ENCODE measurements around the gene SCTR. TPM values are rescaled to one million over a fixed set of nuclear protein-coding genes. Genes with fewer than 3 reads are reported as not detected.

The SCTR gene
- total and polyA plus RNA-seq, 2 of the 13 experiments (the other 11 are each of a cell fraction or from before 2014, with no cell fraction given), result not detected

DNA sequence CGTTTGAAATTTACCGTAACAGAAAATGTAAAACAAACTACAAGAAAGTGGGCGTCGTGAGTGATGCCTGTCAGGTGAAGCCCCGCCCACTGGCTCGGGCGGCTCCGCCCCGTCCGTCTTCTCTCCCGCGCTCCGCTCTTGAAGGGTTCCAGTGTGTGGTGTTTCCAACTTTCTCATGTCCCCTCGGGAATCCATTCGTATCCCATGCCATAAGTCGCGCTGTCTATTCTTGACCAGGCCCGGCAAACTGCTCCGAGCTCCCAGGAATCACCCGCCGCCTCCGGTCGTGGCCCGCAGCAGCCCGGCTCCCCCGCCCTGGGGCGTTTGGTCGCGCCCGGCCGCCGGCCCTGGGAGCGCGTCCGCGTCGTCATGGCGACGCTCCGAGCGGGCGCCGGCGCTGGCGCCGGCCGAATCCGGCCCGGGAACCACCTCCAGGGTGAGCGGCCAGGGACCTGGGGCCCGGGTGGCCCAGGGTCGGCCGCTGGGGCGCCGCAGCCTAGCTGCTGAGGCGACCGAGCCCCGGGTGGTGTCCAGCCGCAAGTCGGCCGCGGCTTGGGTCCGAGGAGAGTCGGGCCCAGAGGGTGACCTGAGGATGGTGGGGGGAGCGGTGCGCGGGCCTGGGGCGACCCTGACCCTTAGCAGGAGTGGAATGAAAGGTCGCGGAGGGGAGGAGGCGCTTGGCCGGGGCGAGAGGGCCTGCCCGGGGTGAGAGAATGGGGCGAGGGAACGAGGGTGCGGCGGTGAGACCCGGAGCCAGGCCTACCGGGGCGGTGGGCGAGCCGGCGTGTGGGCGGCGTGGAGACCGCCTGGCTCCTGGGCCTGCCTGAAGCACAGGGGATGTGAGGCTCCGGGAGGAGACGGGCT is 20.0 kb upstream of the SCTR start, which contains the start of gene CFAP221 (continued):
- TF ChIP-seq, protein P1, sequence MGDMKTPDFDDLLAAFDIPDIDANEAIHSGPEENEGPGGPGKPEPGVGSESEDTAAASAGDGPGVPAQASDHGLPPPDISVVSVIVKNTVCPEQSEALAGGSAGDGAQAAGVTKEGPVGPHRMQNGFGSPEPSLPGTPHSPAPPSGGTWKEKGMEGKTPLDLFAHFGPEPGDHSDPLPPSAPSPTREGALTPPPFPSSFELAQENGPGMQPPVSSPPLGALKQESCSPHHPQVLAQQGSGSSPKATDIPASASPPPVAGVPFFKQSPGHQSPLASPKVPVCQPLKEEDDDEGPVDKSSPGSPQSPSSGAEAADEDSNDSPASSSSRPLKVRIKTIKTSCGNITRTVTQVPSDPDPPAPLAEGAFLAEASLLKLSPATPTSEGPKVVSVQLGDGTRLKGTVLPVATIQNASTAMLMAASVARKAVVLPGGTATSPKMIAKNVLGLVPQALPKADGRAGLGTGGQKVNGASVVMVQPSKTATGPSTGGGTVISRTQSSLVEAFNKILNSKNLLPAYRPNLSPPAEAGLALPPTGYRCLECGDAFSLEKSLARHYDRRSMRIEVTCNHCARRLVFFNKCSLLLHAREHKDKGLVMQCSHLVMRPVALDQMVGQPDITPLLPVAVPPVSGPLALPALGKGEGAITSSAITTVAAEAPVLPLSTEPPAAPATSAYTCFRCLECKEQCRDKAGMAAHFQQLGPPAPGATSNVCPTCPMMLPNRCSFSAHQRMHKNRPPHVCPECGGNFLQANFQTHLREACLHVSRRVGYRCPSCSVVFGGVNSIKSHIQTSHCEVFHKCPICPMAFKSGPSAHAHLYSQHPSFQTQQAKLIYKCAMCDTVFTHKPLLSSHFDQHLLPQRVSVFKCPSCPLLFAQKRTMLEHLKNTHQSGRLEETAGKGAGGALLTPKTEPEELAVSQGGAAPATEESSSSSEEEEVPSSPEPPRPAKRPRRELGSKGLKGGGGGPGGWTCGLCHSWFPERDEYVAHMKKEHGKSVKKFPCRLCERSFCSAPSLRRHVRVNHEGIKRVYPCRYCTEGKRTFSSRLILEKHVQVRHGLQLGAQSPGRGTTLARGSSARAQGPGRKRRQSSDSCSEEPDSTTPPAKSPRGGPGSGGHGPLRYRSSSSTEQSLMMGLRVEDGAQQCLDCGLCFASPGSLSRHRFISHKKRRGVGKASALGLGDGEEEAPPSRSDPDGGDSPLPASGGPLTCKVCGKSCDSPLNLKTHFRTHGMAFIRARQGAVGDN (CRISPR knock-in tag; IDR thresholded peaks at IDR 0.05), result peak; percentile 72
- no peak for TF ChIP-seq ZBTB44 (CRISPR knock-in tag; IDR thresholded peaks at IDR 0.05)

GRCh38 chr2:119541476-119541875 is 17.2 kb upstream of the SCTR start:
- H4K20me1 ChIP-seq (ENCODE audit: insufficient read depth, low read length), result no peaks in the 10 kb centered on the region
- H3K4me3 ChIP-seq (replicated peaks in 1 of 3; ENCODE audit: insufficient read depth in 1 of 3, low read depth in 2 of 3, low read length in 3 of 3), result no peak overlapping the region
- intact Hi-C loops (cut with micrococcal nuclease; ENCODE audit: unreplicated experiment), result no loop called here
- H3K36me3 ChIP-seq (replicated peaks in 1 of 2; ENCODE audit: control insufficient read depth in 1 of 2, insufficient read depth in 2 of 2, low read length in 2 of 2), result no peaks in the 10 kb centered on the region
- no peak for ATAC-seq
- no peak for DNase-seq (ENCODE audit: low spot score)
- H3K9ac ChIP-seq (ENCODE audit: insufficient read depth, low read depth, low read length), result no peak overlapping the region
- H3K4me1 ChIP-seq (ENCODE audit: insufficient read depth, low read length), result peaks cover 10% of the 10 kb centered on the region
- no peaks in the 10 kb centered on the region for H3K9me3 ChIP-seq (ENCODE audit: low read length)
- WGBS (ENCODE audit: low lambda C conversion rate), result 54% methylated on average over 2 of the region's 2 CpGs
- no peak for FAIRE-seq
- H3K79me2 ChIP-seq (ENCODE audit: insufficient read depth, low read length), result no peaks in the 10 kb centered on the region
- ChIA-PET POLR2A (no interaction called here), CTCF (ENCODE audit: low intra/inter-chr PET ratio, low total read pairs) (no interaction called here)
- peaks cover 2 to 26% of the 10 kb centered on the region in 2 experiments; a peak in 4 of 5 replicates for H3K27me3 ChIP-seq (ENCODE audit: control insufficient read depth in 1 of 2, insufficient read depth in 2 of 2, low read length in 2 of 2)
- in situ Hi-C loops (cut with HindIII; ENCODE audit: extremely low pct_ligation_motif_present, low pct_unique_long_range_greater_than_20kb), result no loop called here
- BruUV-seq (replicated peaks), result no TSS peak
- H2AFZ ChIP-seq (ENCODE audit: low read length), result no peak overlapping the region
- H3K27ac ChIP-seq (ENCODE audit: extremely low read length, insufficient read depth, low read length), result no peak overlapping the region
- H3K4me2 ChIP-seq (ENCODE audit: low read depth, low read length), result no peak overlapping the region
- TF ChIP-seq POGK (CRISPR knock-in tag; conservative IDR thresholded peaks at IDR 0.05) (no peak), ZNF292 (CRISPR knock-in tag; IDR thresholded peaks at IDR 0.05; ENCODE audit: borderline replicate concordance, low read depth) (no peak)
- TF ChIP-seq, protein P2, sequence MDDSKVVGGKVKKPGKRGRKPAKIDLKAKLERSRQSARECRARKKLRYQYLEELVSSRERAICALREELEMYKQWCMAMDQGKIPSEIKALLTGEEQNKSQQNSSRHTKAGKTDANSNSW (CRISPR knock-in tag; IDR thresholded peaks at IDR 0.05; ENCODE audit: borderline replicate concordance), result no peak
- TF ChIP-seq, protein P3, sequence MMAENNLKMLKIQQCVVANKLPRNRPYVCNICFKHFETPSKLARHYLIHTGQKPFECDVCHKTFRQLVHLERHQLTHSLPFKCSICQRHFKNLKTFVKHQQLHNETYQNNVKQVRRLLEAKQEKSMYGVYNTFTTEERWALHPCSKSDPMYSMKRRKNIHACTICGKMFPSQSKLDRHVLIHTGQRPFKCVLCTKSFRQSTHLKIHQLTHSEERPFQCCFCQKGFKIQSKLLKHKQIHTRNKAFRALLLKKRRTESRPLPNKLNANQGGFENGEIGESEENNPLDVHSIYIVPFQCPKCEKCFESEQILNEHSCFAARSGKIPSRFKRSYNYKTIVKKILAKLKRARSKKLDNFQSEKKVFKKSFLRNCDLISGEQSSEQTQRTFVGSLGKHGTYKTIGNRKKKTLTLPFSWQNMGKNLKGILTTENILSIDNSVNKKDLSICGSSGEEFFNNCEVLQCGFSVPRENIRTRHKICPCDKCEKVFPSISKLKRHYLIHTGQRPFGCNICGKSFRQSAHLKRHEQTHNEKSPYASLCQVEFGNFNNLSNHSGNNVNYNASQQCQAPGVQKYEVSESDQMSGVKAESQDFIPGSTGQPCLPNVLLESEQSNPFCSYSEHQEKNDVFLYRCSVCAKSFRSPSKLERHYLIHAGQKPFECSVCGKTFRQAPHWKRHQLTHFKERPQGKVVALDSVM (CRISPR knock-in tag; IDR thresholded peaks at IDR 0.05), result no peak
- TF ChIP-seq, protein P4, sequence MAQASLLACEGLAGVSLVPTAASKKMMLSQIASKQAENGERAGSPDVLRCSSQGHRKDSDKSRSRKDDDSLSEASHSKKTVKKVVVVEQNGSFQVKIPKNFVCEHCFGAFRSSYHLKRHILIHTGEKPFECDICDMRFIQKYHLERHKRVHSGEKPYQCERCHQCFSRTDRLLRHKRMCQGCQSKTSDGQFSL (CRISPR knock-in tag; IDR thresholded peaks at IDR 0.05), result no peak
- TF ChIP-seq, protein P5, sequence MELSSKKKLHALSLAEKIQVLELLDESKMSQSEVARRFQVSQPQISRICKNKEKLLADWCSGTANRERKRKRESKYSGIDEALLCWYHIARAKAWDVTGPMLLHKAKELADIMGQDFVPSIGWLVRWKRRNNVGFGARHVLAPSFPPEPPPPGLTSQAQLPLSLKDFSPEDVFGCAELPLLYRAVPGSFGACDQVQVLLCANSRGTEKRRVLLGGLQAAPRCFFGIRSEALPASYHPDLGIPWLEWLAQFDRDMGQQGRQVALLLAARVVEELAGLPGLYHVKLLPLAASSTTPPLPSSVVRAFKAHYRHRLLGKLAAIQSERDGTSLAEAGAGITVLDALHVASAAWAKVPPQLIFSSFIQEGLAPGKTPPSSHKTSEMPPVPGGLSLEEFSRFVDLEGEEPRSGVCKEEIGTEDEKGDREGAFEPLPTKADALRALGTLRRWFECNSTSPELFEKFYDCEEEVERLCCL (CRISPR knock-in tag; IDR thresholded peaks at IDR 0.05; ENCODE audit: borderline replicate concordance), result no peak
